ELF-1 (cell line): ENCODE data around the gene PSMA3.
"Not testable (repeated sequence)": the region's sequence is repeated elsewhere in the genome, so short reads cannot be mapped to it uniquely, and the experiment has no call there.

ENCODE experiments used
- DNase-seq: peaks from one replicate; pipeline ENCODE4 v3.0.0-alpha.2; 2016; ENCODE audit warnings: low read depth, low spot score

Gene PSMA3

GRCh38 chr14:58244556-58245387 lies at the start of gene PSMA3:
Gene PSMA3, plus strand, starts transcription at chr14:58244843. Its CDS starts 78 bp downstream, at chr14:58244921.
- DNase-seq: peak; percentile 99

- DNase-seq: no peak
These were observed 48.4 kb upstream of the PSMA3 start for GRCh38 chr14:58196198-58196597.

- DNase-seq: no peak
These were observed 46.6 kb upstream of the PSMA3 start for GRCh38 chr14:58198086-58198485.

GRCh38 chr14:58199726-58200479 lies 44.7 kb upstream of the PSMA3 start, which contains the start of gene ACTR10:
Gene ACTR10, plus strand, starts transcription at chr14:58200149. Its CDS starts 69 bp downstream, at chr14:58200218.
- DNase-seq: peak; percentile 81

GRCh38 chr14:58200480-58200841 lies 44.2 kb upstream of the PSMA3 start:
- DNase-seq: no peak

GRCh38 chr14:58200846-58201245 lies 43.8 kb upstream of the PSMA3 start:
- no peak for DNase-seq

GRCh38 chr14:58213176-58213575 lies 31.5 kb upstream of the PSMA3 start:
- DNase-seq: no peak

- no peak for DNase-seq
These were observed 29.3 kb upstream of the PSMA3 start for GRCh38 chr14:58215191-58215914.

- DNase-seq: no peak
These were observed 28.1 kb upstream of the PSMA3 start for GRCh38 chr14:58216544-58216943.

GRCh38 chr14:58227096-58227819 lies 17.4 kb upstream of the PSMA3 start:
- no peak for DNase-seq

- DNase-seq: peak; percentile 52
These were observed 6.1 kb upstream of the PSMA3 start for GRCh38 chr14:58238252-58239243.

GRCh38 chr14:58239244-58240195 lies 5.1 kb upstream of the PSMA3 start:
- peak; percentile 76 for DNase-seq

- DNase-seq: no peak
These were observed 670 bp upstream of the PSMA3 start for GRCh38 chr14:58243790-58244555.

GRCh38 chr14:58245562-58245961 lies 919 bp downstream of the PSMA3 start:
- DNase-seq: no peak

GRCh38 chr14:58249611-58250010 lies 5.0 kb downstream of the PSMA3 start:
- DNase-seq: no peak

- DNase-seq: no peak
These were observed 13.5 kb downstream of the PSMA3 start for GRCh38 chr14:58258156-58258555.

- DNase-seq: not testable (repeated sequence)
These were observed 17.4 kb downstream of the PSMA3 start for GRCh38 chr14:58262005-58262404.

GRCh38 chr14:58265401-58265800 lies 20.8 kb downstream of the PSMA3 start:
- DNase-seq: no peak
